Spleen (tissue), 7 donors: ENCODE measurements around the gene OVAAL.

Experiments
- POLR2A ChIP-seq, 3 donors: fragments of 450-650 bp; IDR thresholded peaks; one replicate each; pipeline ENCODE4 v1.5.1; 2017; ENCODE audit warnings: antibody characterized with exemption in 3 of 3, mild to moderate bottlenecking in 1 of 3
- TF ChIP-seq, protein P1 (sequence below), 11 experiments: fragments of 200-600 bp in 7 of 11; fragments of 450-650 bp in 4 of 11; sonication (generic) in 4 of 11; IDR thresholded peaks in 8 of 11; conservative IDR thresholded peaks in 3 of 11; 1 replicate in 7 of 11; 2 replicates in 4 of 11; pipeline versions ENCODE4 v1.4.0 to v1.8.0; 2016 to 2021; ENCODE audit warnings: antibody characterized with exemption in 11 of 11, inconsistent platforms in 4 of 11, mild to moderate bottlenecking in 1 of 11
- donor health status: DM: no; HTN: no; CAD: no; lungs with moderate emphysema.
- donor health status: DM: no; HTN: no; CAD: no.
- donor health status: DM: no; HTN: no; CAD: no.

DNA sequence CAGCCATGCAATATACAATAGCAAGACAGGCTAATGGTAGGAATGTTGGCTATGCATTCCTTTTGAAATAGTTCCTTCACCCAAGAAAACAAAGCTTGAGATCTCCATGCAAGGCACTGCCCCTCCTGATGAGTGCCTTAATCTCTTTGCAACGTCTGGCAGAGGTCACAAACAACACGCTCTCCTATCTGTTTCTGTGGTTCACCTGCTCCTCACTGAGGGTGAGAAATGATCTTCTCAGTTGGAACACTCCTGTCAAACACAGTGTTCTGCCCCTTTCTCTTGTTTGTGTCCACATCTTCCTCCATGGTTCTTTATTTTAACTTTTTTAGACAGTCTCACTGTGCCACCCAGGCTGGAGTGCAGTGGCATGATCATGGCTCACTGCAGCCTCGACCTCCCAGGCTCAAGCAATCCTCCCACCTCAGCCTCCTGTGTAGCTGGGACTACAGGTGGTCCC lies 51.8 kb downstream of the OVAAL start:
- TF ChIP-seq, protein P1, sequence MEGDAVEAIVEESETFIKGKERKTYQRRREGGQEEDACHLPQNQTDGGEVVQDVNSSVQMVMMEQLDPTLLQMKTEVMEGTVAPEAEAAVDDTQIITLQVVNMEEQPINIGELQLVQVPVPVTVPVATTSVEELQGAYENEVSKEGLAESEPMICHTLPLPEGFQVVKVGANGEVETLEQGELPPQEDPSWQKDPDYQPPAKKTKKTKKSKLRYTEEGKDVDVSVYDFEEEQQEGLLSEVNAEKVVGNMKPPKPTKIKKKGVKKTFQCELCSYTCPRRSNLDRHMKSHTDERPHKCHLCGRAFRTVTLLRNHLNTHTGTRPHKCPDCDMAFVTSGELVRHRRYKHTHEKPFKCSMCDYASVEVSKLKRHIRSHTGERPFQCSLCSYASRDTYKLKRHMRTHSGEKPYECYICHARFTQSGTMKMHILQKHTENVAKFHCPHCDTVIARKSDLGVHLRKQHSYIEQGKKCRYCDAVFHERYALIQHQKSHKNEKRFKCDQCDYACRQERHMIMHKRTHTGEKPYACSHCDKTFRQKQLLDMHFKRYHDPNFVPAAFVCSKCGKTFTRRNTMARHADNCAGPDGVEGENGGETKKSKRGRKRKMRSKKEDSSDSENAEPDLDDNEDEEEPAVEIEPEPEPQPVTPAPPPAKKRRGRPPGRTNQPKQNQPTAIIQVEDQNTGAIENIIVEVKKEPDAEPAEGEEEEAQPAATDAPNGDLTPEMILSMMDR (IDR thresholded peaks at IDR 0.05 in 8 of 11, conservative IDR thresholded peaks at IDR 0.05 in 3 of 11): no peak
- no peak for TF ChIP-seq POLR2A (IDR thresholded peaks at IDR 0.05)
